Measurements from ENCODE around the gene OPN4.

The OPN4 gene

GRCh38 chr10:86665218-86665607 is 10.9 kb downstream of the OPN4 start:
- Histone ChIP-seq H4K20me1 (ENCODE audit: insufficient read depth, low read length) (no peaks in the 10 kb centered on the region), H3K4me1 (ENCODE audit: low read length) (no peaks in the 10 kb centered on the region), H3K9me2 (replicated peaks; ENCODE audit: insufficient read depth, low read length) (no peaks in the 10 kb centered on the region), H3K4me2 (ENCODE audit: low read depth, low read length) (no peak overlapping the region), H3K27me3 (replicated peaks; ENCODE audit: insufficient read depth, low read length) (0 out of 2 replicates have a peak, but pooled peaks cover 4% of the 10 kb centered on the region), H3F3A (ENCODE audit: insufficient read depth, low read length) (no peaks in the 10 kb centered on the region), H3K4me3 (ENCODE audit: low read length) (no peak overlapping the region), H3K9ac (ENCODE audit: low read length) (no peak overlapping the region), H3K9me3 (replicated peaks; ENCODE audit: insufficient read depth, low read length) (no peaks in the 10 kb centered on the region), H2AFZ (ENCODE audit: low read length) (no peak overlapping the region), H3K79me2 (ENCODE audit: low read length) (no peaks in the 10 kb centered on the region), H3K27ac (ENCODE audit: low read length) (no peak overlapping the region), H3K36me3 (replicated peaks; ENCODE audit: insufficient read depth, low read length) (no peaks in the 10 kb centered on the region)
- TF ChIP-seq EZH2 (optimal IDR thresholded peaks at IDR 0.05; ENCODE audit: low read depth, low read length): no peak
- no peak for TF ChIP-seq CTCF (IDR thresholded peaks at IDR 0.05; ENCODE audit: low read length)
- TF ChIP-seq EZH2phosphoT487 (IDR thresholded peaks at IDR 0.05; ENCODE audit: low read length): no peak
- no peak for DNase-seq

GRCh38 chr10:86665868-86666267 is 11.5 kb downstream of the OPN4 start:
- 0 out of 2 replicates have a peak, but pooled peaks cover 4% of the 10 kb centered on the region for H3K27me3 ChIP-seq (replicated peaks; ENCODE audit: insufficient read depth, low read length)
- no peak overlapping the region for H2AFZ ChIP-seq (ENCODE audit: low read length)

DNA sequence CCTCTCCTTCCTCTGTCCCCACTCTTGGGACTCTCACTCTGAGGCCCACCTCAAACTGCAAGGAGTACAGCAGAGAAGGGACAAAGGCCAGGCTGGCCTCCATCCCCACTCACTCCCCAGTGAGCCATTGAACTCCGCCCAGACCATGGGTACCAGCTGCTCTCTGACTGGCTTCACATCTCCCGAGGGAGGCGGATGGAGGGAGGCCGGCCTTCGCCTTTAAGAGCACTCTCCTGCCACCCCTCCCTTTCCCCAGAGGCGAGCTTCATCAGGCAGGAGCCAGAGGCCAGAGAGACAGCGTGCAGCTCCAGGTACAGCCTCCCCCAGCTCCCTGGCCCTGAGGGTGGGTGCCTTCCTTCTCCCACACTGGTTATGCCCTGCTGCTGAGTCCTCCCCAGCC is 12.2 kb downstream of the OPN4 start:
- no peaks in the 10 kb centered on the region for H3F3A ChIP-seq (ENCODE audit: insufficient read depth, low read length)
- no peak overlapping the region for H2AFZ ChIP-seq (ENCODE audit: low read length)
- no peak overlapping the region for H3K4me3 ChIP-seq (ENCODE audit: low read length)
- TF ChIP-seq CTCF (IDR thresholded peaks at IDR 0.05; ENCODE audit: low read length) (no peak), EZH2 (optimal IDR thresholded peaks at IDR 0.05; ENCODE audit: low read depth, low read length) (no peak), EZH2phosphoT487 (IDR thresholded peaks at IDR 0.05; ENCODE audit: low read length) (no peak)
- H3K9me3 ChIP-seq (replicated peaks; ENCODE audit: insufficient read depth, low read length): no peaks in the 10 kb centered on the region
- H3K79me2 ChIP-seq (ENCODE audit: low read length): no peaks in the 10 kb centered on the region
- no peak overlapping the region for H3K27ac ChIP-seq (ENCODE audit: low read length)
- DNase-seq: no peak
- no peaks in the 10 kb centered on the region for H3K9me2 ChIP-seq (replicated peaks; ENCODE audit: insufficient read depth, low read length)
- H3K4me1 ChIP-seq (ENCODE audit: low read length): no peaks in the 10 kb centered on the region
- H3K36me3 ChIP-seq (replicated peaks; ENCODE audit: insufficient read depth, low read length): no peaks in the 10 kb centered on the region
- H4K20me1 ChIP-seq (ENCODE audit: insufficient read depth, low read length): no peaks in the 10 kb centered on the region
- no peaks in the 10 kb centered on the region for H3K27me3 ChIP-seq (replicated peaks; ENCODE audit: insufficient read depth, low read length)
- no peak overlapping the region for H3K4me2 ChIP-seq (ENCODE audit: low read depth, low read length)
- no peak overlapping the region for H3K9ac ChIP-seq (ENCODE audit: low read length)

More at GRCh38 chr10:86665868-86666267, 11.5 kb downstream of the OPN4 start:
- Histone ChIP-seq H3K9me2 (replicated peaks; ENCODE audit: insufficient read depth, low read length) (no peaks in the 10 kb centered on the region), H3K27ac (ENCODE audit: low read length) (no peak overlapping the region), H3F3A (ENCODE audit: insufficient read depth, low read length) (no peaks in the 10 kb centered on the region), H3K36me3 (replicated peaks; ENCODE audit: insufficient read depth, low read length) (no peaks in the 10 kb centered on the region), H3K4me3 (ENCODE audit: low read length) (no peak overlapping the region), H3K4me1 (ENCODE audit: low read length) (no peaks in the 10 kb centered on the region), H3K79me2 (ENCODE audit: low read length) (no peaks in the 10 kb centered on the region), H3K4me2 (ENCODE audit: low read depth, low read length) (no peak overlapping the region), H4K20me1 (ENCODE audit: insufficient read depth, low read length) (no peaks in the 10 kb centered on the region), H3K9ac (ENCODE audit: low read length) (no peak overlapping the region), H3K9me3 (replicated peaks; ENCODE audit: insufficient read depth, low read length) (no peaks in the 10 kb centered on the region)
- no peak for TF ChIP-seq CTCF (IDR thresholded peaks at IDR 0.05; ENCODE audit: low read length)
- no peak for TF ChIP-seq EZH2phosphoT487 (IDR thresholded peaks at IDR 0.05; ENCODE audit: low read length)
- no peak for TF ChIP-seq EZH2 (optimal IDR thresholded peaks at IDR 0.05; ENCODE audit: low read depth, low read length)
- DNase-seq: no peak

Measured in MM.1S (cell line).